ENCODE measurements around the gene NHERF2.
"Not testable (repeated sequence)": the region's sequence is repeated elsewhere in the genome, so short reads cannot be mapped to it uniquely, and the experiment has no call there.

The NHERF2 gene

DNA sequence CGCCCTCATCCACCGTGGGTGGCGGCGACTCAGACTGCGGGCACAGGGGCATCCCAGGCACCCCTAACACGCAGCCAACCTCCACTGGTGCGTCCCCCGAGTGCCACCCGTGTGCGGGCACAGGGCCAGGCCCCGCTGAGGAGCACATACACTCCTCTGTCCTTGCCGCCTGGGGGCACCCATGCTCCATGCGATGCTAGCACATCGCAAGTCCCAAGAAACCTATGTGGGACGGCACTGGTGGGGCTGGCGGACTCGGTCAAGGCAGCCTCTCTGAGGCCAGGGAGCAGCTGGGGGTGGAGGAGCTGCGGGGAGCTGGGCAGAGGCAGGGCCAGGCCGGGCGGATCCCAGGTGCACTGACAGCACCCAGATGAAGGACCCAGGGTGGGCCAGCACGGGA lies 21.1 kb upstream of the NHERF2 start:
- DNase-seq (ENCODE audit: low read depth in 3 of 3), result no peak

DNA sequence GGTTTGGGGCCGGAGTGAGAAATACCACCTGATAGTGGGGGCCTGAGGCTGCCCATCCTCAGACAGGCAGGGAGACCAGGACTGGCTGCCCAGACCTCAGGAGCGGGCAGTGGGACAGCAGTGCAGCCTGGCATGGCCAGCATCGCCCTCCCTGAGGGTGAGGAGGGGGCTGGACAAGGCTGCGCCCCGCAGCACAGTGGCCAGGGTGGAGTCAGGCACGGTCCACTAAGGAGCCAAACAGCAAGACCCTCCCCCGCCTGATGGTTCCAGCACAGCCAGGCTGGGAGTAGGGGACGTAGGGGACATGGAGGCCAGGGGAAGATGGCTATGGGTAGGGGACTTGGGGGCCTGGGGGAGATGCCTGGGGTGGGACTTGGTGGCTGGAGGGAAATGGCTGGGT lies 20.4 kb upstream of the NHERF2 start:
- DNase-seq (ENCODE audit: low read depth in 3 of 3), result no peak

DNA sequence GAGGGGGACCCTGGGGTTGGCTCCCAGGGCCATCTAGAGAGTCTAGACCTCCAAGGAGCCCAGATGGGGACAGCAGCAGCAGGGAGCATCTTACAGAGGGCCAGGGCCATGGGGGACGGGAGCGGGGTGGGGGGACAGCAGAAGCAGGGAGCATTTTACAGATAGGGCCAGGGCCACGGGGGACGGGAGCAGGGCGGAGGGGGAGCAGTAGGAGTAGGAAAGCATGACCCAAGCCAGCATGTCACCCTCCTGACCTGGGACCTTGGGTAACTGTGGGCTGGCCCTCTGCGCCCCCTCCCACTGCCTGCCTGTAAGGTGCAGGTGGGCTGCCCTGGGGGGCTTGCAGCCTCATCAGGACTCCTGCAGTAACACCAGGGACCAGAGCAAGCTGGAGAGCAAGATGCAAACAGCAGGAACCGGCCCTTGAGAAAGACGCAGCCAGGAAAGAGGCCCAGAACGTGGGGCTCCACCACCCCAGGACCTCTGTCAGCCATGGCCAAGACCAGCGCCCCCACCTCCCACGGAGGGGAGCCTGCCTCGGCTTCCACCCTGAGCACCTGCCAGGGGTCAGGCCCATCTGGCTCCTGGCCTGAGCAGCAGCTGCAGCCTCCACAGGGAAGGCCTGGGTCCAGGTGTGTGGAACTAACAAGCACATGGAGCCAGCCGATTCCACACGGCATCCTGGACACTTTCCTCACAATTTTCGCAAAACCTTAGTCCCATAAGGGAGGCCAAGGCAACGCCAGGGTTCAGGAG lies 19.4 kb upstream of the NHERF2 start:
- DNase-seq (ENCODE audit: low read depth in 3 of 3), result no peak

DNA sequence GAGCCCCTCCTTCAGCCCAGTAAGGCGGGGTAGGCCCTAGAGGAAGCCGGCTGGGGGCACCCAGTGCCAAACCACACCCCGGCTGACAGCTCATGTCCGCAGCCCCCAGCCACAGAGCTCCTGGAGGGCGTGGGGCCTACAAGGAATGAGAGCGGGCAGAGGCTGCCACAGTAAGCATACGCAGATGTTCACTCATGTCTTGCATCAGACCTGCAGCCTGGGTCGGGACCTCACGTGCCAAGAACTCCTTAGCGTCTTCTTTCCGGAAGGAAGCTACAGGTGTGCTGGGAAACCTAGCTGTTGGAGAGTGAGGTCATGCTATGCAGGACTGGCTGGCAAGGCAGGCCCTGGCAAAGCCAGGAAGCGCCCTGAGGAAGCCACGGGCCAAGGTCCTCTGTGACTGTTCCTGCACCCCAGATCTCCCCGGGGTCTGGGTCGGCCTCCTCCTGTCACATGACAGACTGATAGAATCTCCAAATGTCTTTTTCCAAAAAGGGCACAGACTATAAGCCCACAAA lies 18.6 kb upstream of the NHERF2 start:
- no peak for DNase-seq (ENCODE audit: low read depth in 3 of 3)

- peak in 1 of 3 experiments; percentile 50 for DNase-seq (ENCODE audit: low read depth in 3 of 3)
These were observed 18.0 kb upstream of the NHERF2 start for GRCh38 chr16:2008631-2009163.

- no peak for DNase-seq (ENCODE audit: low read depth in 3 of 3)
These were observed 17.5 kb upstream of the NHERF2 start for GRCh38 chr16:2009164-2009711.

GRCh38 chr16:2009791-2010510 lies 16.8 kb upstream of the NHERF2 start, which contains the start of gene ZNF598:
Gene ZNF598, minus strand, starts transcription at chr16:2009821.
- DNase-seq (ENCODE audit: low read depth in 3 of 3), result peak; percentile 55 to 76 (median 73)

DNA sequence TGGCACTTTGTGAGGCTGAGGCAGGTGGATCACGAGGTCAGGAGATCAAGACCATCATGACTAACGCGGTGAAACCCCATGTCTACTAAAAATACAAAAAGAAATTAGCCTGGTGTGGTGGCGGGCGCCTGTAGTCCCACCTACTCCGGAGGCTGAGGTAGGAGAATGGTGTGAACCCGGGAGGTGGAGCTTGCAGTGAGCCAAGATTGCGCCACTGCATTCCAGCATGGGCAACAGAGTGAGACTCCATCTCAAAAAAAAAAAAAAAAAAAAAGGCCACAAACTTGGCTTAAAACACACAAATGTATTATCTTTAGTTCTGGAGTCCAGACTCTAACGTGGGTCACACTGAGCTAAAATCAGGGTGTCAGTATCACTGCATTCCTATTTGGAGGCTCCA lies 15.0 kb upstream of the NHERF2 start:
- not testable (repeated sequence) for DNase-seq (ENCODE audit: low read depth in 3 of 3)

DNA sequence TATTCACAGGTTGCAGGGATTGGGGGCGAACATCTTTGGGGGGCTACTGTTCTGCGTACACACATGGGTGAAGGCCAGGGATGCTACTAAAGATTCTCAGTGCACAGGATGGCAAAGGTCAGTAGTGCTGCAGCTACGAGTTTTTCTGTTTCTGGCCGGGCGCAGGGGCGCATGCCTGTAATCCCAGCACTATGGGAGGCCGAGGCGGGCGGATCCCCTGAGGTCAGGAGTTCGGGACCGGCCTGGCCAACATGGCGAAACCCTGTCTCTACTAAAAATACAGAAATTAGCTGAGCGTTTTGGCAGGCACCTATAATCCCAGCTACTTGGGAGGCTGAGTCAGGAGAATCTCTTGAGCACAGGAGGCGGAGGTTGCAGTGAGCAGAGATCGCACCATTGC lies 13.2 kb upstream of the NHERF2 start:
- DNase-seq (ENCODE audit: low read depth in 3 of 3), result no peak

DNA sequence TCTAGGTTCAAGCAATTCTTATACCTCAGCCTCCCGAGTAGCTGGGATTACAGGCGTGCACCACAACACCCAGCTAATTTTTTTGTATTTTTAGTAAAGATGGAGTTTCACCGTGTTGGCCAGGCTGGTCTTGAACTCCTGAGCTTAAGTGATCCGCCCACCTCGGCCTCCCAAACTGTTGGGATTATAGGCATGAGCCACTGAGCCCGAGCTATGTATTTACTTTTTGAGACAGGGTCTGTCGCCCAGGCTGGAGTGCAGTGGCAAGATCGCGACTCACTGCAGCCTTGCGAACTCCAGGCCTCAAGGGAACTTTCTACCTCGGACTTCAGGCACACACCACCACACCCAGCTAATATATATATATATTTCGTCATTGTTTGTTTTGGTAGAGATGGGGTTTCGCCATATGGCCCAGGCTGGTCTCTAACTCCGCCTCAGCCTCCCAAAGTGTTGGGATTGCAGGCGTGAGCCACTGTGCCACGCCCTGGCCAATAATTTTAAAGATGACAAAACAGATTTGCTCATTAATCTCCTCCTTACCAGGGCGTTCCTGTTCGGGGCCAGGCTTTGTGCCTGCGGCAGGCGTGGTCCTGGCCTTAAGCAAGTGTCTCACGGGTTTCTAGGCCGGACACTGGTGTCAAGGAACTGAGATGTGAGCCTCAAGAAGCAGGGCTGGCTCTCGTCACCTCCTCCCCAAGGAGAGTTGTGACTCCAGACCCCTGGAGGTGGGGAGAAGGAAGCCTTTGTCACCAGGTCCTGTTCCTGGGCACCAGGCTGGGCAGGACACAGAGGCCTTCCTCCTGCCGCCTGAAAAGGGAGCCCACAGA lies 11.4 kb upstream of the NHERF2 start:
- no peak for DNase-seq (ENCODE audit: low read depth in 3 of 3)

DNA sequence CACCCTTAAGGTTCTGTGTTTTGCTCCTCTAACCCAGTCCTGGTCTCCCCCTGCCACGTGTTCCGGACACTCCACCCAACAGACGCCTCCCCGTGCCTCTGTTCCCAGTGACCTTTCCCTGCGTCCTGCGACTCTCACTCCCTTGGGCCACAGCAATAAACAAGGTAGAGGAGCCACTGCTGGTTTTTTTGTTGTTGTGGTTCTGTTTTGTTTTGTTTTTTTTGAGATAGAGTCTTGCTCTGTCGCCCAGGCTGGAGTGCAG lies 10.8 kb upstream of the NHERF2 start:
- DNase-seq (ENCODE audit: low read depth in 3 of 3), result no peak

DNA sequence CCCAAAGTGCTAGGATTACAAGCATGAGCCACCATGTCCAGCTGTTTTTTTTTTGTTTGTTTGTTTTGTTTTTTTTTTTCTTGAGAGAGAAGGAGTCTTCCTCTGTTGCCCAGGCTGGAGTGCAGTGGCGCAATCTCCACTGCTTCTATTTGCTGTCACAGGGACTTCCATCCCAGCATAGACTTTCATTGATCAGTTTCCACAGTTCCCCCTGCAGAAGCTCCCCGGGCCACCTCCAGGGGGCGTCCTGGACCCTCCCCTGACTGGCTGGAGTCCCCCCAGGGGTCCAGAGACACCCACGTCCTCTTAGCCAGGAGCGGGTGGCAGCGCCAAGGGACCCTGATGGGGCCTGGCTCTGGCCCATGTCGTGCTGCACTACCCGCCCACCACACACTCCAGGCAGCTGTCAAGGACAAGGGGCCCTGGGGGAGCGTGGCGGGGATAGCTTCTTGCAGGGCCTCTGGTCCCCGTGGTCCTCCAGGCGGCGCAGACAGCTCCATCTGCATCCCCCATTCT lies 10.2 kb upstream of the NHERF2 start:
- no peak for DNase-seq (ENCODE audit: low read depth in 3 of 3)

GRCh38 chr16:2019518-2019920 lies 7.2 kb upstream of the NHERF2 start, which contains the start of gene NPW:
Gene NPW, plus strand, starts transcription at chr16:2019785.
- peak in 2 of 3 experiments; percentile 14 to 38 for DNase-seq (ENCODE audit: low read depth in 3 of 3)

GRCh38 chr16:2019921-2020831 lies 6.5 kb upstream of the NHERF2 start:
- no peak for DNase-seq (ENCODE audit: low read depth in 3 of 3)

DNA sequence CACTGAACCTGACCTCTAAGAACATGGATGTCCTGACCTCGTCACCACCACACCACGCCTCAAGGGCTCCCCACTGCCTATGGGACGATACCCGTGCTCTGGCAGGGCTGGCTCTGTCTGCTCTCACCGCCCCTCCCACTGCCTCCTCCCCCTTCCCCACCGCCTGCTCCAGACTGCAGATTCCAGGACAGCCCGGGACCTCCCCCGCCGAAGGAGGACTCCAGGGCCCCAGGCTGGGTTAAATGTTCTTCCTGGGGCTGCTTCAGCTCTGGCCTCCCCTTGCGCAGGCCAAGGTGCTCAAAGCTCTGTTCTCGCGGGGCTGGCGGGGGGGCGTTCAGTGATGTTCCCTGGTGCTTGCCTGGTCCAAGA lies 4.0 kb upstream of the NHERF2 start:
- no peak for DNase-seq (ENCODE audit: low read depth in 3 of 3)

GRCh38 chr16:2023092-2024031 lies 3.3 kb upstream of the NHERF2 start:
- DNase-seq (ENCODE audit: low read depth in 3 of 3), result peak; percentile 90 to 95 (median 92)

DNA sequence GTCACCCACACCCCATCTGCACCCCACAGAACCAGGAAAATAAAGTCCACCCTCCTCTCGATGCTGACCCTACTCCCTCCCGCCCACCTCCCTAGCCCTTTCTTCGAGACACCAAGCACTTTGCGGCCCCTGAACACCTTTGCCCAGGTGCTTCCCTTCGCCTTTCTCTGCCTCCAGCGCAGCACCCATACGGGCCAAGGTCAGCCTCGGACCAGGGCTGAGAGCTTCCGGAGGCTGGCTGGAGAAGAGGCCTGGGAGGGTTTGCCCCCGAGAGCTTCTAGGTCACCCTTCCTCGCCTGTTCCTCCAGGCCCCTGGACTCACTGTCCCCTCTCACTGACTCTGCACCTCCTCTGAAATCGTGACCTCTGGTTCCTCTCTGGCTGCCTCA lies 2.7 kb upstream of the NHERF2 start:
- DNase-seq (ENCODE audit: low read depth in 3 of 3), result no peak

DNA sequence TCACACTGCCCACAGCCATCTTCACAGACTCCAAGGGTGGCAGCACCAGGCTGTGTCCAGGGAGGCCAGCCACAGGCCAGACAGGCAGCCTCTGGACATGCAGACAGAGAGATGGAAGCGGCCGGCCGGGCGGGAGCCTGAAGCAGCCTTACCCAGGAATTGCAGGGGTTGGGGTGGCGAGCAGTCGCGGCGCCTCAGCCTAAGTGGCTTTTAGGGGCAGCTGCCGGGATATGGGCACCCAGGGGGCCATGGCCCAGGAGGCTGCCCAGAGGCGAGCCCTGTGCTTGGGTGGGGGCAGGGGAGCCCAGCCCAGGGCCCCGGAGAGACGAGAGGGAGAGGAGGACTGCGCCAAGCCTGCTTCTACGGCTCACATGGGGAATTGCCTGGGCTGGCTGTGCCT lies 1.5 kb upstream of the NHERF2 start:
- DNase-seq (ENCODE audit: low read depth in 3 of 3), result no peak

- no peak for DNase-seq (ENCODE audit: low read depth in 3 of 3)
These were observed 733 bp upstream of the NHERF2 start for GRCh38 chr16:2025878-2026460.

Measured in stimulated activated CD4-positive, alpha-beta T cell treated with anti-CD3 and anti-CD28 coated beads, TNF-alpha, amount 100 ng/mL, for 24 hours (primary cell).